NCI-H748 (cell line): ENCODE data around the gene ICAM2.
"Not testable (repeated sequence)": the region's sequence is repeated elsewhere in the genome, so short reads cannot be mapped to it uniquely, and the experiment has no call there.

Experiments used
- DNase-seq: peaks from one replicate; lab custom pipeline; 2025; ENCODE audit not compliant: unreplicated experiment; lab: John Stamatoyannopoulos, UW

The ICAM2 gene

DNA sequence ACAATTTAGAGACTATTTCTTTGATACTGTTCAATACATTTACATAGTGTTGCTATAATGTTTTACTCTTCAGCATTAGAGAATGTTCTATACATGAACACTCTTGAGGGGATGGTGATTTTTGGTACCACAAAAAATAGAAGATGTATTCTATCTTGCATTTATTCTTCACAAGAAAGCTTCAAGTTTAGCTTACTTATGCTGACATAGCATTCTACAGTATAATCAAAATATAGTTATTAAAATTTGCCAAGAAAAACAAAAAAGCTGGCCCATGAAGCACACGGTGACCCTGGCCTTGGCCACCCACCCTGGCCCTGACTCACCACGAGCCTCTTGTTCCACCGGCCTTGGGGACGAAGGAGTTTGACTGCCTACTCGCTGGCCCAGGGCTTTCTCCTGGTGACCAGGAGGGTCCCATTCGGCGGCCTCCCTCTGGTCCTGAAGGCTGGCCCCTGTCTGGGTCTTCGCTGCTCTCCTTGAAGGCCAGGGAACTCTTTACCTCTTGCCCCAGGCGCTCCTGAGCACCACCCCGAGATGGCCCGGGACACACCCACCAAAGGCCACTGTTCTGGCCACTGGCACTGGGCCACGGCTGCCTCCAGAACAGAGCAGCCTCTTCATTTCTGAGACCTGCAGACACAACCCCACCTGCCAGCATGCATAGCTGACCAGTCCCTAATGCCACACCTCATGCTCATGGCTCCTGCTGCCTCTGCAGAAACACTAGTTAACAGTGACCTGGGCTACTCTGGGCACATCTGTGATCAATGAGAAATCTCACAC lies 22.5 kb upstream of the ICAM2 start:
- DNase-seq: no peak

DNA sequence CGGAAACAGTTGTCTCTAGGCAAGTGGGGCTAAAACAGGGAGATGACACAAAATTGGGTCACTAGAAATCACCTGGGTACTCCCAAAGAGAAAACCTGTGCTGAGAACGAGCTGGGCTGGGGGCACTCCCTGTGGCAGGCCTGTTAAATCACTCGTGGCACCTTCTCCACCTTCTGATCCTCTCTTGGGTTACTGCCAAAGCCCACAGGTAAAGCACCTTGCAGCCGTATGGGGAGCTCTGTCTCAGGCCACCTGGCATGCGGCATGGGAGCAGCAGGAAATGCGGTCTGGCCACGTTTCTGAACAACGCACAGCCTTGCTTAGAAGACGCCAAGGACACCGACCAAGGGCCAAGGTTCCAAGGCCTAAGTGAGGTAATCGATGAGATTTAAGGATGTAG lies 21.5 kb upstream of the ICAM2 start:
- no peak for DNase-seq

DNA sequence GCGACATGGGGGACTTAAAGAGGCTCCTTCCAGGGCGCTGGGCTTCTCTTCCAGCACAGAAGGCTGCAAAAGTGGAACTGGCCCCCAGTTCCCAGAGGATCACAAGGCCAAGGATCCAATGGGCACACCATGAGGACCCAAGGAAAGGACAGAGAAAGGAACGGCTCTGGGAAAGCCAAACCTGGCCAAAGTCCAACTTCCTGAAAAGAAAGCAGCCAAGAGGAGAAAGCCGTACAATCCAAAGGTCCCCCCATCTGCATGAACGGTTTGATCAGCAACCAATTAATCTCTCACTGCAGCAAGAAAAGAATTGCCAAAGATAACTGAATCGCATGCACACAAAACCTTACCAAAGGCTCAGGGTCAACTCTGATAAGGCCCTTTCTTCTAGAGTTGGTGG lies 19.8 kb upstream of the ICAM2 start:
- DNase-seq: no peak

DNA sequence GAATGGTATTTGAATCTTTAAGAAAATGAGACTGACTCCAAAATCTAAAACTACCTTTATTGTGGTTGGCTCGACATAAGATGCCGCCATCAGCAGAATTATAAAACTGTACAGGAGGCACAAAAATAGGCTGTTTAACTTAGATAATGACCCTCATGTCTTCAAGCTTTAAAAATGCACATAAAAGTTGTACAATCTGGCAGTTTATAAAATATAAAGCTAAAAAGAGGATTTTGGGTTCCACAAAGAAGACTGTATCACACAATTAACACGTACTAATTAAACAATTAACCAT lies 18.6 kb upstream of the ICAM2 start:
- DNase-seq: no peak

DNA sequence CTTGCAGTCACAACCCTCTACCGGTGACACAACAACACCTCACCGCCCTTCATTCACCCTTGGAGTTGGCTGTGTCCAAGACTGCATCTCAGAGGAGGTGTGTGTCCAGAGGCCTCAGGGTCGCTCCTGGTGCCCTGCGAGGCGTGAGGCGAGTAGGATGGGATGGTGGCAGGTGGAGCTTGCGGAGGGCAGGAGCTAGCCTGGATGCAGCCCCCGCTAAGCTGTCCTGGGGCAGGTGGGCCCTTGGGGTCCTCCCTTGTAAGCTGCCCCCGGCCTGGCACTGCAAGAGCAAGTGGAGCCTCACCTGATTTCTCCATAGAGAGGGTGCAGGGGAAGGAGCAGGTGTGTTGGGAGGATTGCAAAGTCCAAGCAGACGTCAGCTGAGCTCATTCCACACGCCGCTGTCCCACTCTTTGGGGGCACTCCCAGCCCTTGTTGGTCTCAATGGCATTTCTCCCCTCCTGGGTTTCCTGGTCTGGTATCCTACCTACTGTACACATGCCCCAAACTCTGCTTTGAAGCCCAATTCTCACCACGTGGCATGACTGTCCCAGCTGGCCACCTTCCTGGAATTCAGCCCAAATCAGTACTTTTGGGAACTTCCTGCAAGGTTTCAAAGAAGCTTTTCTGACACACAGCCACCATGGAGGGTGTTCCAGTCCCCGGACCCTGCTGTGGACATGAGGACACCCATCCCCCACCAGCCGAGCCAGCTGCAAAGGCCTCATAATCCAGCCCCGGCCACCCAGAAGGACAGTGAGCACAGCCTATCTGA lies 18.1 kb upstream of the ICAM2 start:
- no peak for DNase-seq

DNA sequence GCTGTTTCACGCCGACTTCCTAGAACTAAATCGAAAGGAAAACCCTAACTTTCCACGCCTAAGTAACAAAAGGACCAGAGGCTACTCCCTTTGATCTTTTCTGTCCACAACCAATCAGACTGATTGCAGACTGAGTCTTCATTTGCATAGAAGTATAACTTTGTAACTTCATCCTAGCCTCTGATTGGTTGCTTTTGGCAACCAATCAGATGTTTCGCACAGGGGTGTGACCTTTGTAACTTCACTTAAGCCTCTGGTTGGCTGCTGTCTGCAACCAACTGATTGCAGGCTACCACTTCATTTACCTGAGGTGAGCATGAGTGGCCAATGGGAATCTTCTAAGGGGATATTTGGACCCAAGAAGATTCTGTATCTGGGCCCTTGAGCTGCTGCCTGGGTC lies 17.4 kb upstream of the ICAM2 start:
- DNase-seq: no peak

DNA sequence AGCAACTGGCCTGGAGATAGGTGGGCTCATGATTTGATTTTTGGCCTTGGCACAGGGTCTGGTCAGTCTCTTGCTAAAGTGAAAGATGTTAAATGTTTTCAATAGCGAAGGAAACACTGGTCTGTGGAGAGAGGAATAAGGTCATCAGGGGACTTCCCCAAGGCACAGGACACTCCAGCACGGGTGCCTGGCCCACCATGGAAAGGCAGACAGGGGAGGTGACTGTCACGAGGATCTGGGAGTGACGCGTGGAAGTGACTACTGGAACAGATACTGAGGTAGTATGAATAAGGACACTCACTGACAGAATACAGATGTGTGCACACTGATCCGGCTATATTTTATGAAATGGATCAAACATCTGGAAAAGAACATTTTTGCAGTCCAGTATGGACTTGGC lies 16.7 kb upstream of the ICAM2 start:
- no peak for DNase-seq

DNA sequence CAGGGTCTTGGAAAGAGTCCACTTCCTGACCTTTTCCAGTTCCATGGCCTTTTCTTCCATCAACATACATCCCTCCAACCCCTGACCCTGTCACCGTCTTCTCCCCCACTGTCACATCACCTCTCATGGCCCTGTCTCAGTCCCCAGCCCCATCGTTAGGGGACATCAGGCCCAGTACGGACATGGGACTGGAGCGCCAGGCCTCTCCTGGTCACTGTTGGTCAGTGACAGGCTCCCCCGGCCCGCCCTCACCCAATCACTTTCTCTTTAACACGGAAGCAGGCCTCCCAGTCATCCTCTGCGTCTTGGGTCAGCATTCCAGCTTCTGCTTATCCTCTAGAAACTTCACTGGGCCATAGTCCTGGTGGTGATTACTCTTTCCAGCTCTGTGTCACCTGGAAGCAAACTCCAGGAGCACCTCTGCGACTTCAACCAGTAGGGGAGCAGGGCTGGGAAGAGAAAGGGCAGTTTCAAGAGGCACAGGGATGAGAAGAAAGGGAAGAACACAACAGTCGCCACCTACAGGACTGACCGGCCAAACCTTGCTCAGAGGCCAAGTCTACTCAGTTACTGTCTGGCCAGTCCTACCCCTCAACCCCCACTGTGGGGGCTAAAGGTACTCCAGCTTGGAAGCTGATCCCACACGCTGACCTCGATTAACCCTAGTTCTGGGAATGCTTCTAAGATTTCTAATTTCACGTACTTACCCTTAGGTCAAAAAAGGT lies 15.9 kb upstream of the ICAM2 start:
- no peak for DNase-seq

DNA sequence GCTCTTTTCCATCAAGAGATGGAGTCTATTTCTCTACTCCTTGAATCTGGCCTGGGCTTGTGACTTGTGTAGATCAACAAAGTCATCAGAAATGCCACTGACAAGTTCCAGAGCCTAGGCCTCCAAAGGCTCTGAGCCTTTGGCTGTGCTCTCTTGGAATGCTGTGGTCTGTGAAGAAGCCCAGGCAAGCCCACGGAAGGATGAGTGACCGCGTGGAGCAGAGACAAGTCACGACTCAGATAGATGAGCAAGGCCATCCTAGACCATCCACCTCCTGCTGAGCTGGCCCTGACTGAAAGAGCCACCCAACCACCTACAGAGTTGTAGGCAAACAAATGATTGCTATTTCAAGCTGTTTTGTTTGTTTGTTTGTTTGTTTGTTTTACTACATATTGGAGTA lies 11.6 kb upstream of the ICAM2 start:
- no peak for DNase-seq

DNA sequence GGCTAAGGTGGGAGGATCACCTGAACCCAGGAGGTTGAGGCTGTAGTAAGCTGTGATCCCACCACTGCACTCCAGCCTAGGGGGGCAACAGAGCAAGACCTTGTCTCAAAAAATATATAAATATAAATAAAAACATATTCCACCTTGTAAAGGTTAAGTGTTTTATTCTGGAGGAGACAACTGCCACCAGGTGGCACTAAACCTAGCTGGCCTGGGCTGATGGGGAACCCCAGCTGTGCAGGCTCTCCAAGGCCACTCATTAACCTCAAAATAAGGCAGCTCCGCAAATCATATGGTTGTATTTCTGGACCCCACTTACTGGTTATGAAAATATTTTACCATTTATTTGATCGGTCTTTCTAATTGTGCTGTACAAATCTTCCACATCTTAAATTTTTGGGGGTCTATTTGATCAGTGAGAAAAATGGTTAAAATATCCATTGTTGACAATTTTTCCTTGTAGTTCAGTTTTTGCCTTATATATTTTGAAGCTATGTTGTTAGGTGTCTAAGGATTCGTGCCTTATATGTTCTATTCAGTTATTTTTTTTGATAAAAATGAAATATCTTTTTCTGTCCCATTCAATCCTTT lies 8.5 kb upstream of the ICAM2 start:
- peak; percentile 53 for DNase-seq

DNA sequence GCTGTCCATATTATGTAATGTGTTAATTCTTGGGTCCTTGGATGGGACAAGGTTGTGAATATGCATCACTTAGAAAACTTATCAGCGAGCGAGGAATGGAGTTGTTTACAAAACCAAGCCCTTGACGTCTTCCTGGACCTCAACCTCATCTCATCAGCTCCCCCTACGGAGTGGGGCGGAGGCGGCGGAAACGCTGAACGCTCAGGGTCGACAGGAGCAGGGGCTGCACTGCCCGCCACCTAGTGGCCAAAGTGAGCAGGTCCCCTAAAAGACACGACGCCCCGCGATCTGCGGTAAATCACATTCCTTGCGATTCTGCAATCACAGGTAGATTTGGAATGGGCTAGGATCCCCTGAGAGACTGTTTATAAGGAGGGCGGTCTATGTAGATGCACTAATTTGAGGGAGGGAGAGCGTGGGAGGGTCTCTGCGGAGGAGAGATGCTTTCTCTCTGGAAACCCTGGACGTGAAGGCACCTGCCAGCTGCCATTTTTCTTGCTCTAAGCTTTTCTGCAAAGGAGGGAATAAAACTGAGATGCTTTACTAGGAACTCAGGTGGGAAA lies 5.4 kb upstream of the ICAM2 start:
- DNase-seq: peak; percentile 85

DNA sequence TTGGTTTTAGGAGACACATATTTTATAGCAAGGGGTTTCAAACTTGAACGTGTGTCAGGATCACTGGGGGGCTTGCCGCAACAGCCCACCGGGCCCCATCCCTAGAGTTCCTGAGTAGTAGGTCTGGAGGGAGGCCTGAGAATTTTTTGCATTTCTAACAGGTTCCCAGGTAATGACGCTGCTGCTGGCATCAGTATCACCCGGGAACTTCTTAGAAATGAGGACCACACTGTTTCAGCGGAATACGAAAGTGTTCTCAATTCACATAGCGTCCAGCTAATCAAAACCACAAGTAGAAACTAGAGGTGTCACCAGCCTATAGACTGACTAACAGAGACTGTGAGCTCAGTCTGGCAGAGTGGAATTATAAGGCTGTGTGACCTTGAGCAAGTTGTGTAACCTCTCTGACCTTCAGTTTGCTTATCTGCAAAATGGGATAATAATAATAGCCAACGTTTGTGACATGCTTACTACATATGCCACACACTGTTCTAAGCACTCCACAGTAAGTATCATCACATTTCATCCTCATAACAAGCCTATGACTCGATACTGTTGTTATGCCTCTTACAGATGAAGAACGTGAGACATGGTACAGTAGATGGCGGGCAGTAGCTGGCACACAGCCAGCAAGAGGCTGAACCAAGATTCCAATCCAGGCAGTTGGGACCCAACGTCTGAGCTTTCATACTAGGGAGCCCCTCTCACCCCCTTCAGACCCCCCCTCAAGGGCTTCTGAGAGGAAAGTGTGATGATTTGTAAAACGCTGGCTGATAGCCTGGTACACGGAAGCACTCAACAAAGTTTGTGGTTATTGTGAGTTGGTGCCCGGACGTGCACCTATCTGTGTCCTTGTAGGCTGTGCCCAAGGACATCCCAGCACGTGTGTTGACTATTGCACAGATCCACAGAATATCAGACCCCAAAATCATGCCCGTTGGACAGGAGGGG lies 4.6 kb upstream of the ICAM2 start:
- peak; percentile 7 for DNase-seq

DNA sequence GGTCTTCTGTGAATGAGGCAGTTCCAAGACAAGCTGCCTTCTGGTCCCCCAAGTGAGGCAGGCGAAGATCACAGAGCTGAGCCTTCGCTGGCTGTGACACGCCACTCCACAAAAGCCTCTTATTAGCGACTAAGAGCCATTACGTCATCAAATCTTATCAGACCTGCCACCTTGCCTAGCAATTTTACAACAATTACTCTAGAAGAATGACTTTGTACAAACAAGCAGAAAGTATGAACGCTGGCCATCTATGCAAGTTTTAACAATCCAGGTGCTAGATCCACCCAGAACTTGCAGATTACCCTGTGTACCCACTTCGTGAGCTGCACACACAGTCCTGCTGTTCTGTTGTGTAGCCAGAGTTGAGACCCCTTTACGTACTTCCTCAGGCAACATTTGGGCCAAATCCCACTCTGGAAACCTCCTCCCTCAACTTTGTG lies 3.8 kb upstream of the ICAM2 start:
- DNase-seq: no peak

DNA sequence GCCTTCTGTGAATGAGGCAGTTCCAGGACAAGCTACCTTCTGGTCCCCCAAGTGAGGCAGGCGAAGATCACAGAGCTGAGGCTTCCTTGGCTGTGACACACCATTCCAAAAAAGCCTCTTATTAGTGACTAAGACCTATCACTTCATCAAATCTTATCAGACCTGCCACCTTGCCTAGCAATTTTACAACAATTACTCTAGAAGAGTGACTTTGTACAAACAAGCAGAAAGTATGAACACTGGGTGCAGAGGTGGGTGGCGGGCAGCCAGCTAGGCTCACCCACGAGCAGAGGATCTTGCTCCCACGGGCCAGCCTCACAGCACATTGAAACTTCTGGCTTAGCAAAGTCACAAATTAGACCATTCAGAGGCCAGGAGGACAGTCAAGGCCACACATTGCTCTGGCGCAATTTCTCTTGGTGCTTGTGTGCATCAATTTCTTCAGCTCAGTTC lies 2.2 kb upstream of the ICAM2 start:
- DNase-seq: no peak

DNA sequence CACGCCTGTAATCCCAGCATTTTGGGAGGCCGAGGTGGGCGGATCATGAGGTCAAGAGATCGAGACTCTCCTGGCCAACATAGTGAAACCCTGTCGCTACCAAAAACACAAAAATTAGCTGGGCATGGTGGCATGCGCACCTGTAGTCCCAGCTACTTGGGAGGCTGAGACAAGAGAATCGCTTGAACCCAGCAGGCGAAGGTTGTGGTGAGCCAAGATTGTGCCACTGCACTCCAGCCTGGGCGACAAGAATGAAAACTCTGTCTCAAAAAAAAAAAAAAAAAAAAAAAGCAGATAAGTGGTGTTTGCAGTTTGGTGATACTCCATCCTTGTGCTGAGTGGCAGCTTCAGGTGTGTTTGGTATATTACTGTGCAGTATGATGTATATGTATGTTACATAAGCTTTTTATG lies 877 bp downstream of the ICAM2 start:
- DNase-seq: not testable (repeated sequence)

DNA sequence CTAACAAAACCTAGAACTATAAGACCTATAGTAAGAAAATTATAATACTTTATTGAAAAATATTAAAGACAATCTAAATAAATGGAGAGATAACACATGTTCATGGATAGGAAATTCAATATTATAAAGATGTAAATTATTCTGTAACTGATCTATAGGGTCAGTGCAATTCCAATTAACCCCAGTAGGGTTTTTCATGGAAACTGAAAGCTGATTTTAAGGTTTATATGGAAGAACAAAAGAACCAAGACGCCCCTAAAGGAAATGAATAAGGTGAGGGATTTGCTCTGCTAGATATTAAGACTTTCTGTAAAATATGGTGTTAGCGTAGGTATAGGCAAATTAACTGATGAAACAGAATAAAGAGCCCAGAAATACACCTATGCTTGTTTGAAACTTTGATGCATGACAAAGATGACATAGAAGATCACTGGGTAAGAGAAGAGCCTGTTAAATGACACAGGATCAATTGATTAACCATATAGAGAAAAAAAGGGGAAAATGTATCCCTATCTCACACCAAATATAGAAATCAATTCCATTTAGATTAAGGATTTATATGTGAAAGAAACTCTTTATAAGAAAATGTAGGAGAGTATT lies 3.0 kb downstream of the ICAM2 start:
- DNase-seq: no peak

DNA sequence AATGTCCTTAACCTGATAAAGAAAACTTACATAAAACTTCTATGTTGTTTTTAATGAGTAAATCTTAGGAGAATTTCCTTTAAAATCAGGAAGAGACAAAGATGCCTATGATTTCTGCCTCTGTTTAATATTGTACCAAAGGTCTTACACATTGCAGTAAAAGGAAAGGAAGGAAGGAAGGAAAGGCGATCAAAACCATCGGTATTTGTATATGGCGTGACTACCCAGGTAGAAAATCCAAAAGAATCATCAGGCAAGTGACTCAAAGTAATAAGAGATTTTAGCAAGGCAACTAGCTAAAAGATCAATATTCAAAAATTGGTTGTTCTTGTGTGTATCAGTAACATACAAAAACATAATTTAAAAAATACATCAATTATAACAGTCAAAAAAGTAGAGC lies 3.5 kb downstream of the ICAM2 start:
- no peak for DNase-seq

DNA sequence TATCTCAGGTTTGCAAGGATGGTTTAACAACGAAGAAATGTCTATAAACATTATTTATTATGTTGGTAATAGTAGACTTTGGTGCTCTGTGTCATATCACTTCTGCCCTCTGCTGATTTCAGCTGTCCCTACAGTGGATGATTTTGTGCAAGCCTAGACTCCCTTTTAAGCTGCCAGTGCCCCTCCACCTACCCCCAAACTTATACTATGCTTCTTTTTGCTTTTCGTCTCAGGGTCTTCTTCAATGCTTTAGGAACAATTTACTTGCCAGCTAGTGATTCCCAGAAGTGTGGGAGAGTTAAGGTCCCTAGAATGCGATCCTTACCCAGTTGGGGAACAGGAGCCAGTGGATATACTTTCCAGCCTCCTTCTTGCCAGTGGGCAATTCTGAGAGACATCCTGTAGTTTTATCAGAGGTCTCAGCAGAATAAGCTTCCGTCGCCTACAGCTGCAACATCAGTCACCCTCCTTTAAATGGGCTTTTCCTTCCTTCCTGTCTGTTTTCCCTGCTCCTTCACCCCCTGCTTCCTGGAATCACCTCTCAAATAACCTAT lies 4.1 kb downstream of the ICAM2 start:
- DNase-seq: no peak

DNA sequence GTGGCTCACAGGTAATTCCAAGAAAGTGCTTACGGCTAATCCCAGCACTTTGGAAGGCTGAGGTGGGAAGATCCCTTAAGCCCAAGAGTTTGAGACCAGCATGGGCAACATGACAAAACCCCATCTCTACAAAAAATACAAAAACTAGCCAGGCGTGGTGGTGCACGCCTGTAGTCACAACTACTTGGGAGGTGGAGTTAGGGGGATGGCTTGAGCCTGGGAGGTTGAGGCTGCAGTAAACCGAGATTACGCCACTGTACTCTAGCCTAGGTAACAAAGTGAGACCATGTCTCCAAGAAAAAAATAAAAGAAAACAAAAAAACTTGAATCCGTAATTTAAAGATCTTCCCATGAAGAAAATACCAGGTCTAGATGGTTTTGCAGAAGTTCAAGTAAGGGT lies 5.0 kb downstream of the ICAM2 start:
- DNase-seq: no peak
